HCT116 (cell line): ENCODE results near the gene IRGQ. TPM values are rescaled to one million over a fixed set of nuclear protein-coding genes. Genes with fewer than 3 reads are reported as not detected.

Experiments used
- ATAC-seq: fragments of 200-7000 bp; cut with Tn5 transposase; 2 replicates; pipeline ENCODE4 v1.9.1; 2020; ENCODE audit warnings: mild to moderate bottlenecking, moderate library complexity
- BruUV-seq: library from RNA; stranded (reverse); fragments of 400-500 nt; replicated peaks from 2 replicates; lab custom pipeline; 2021; lab: Mats Ljungman, UMichigan
- CTCF ChIA-PET: fragments of 300-600 bp; sonication (Branson Sonifier 250); formaldehyde crosslinking; loops from one replicate; lab custom pipeline; 2021; ENCODE audit warnings: antibody characterized with exemption; lab: Charles Lee
- POLR2A ChIA-PET: fragments of 300-600, 350-600 bp; sonication (Branson Sonifier 250); formaldehyde crosslinking; loops from one replicate; lab custom pipeline; 2021; ENCODE audit warnings: antibody characterized with exemption; lab: Charles Lee
- RAD21 ChIA-PET, 2 experiments: fragments of 300-600 bp; sonication (Branson Sonifier 250); formaldehyde crosslinking; loops; one replicate each; lab custom pipeline; 2023; ENCODE audit warnings: low total read pairs in 2 of 2; ENCODE audit not compliant: uncharacterized antibody in 2 of 2, unreplicated experiment in 2 of 2, low non-redundant PET in 1 of 2; lab: Charles Lee
- DNase-seq: peaks from one replicate; pipeline ENCODE4 v3.0.0-alpha.2; 2010; ENCODE audit warnings: low read depth, low spot score
- H2AFZ ChIP-seq: fragments of 200-600 bp; shearing (Covaris generic), sonication (generic); 2 replicates; pipeline ENCODE4 v1.6.1; 2017; ENCODE audit warnings: low read depth, mixed run types, mixed read lengths, antibody characterized with exemption, low read length; ENCODE audit not compliant: poor library complexity, severe bottlenecking
- H3K27ac ChIP-seq: 2 replicates; pipeline ENCODE4 v1.5.1; 2012; ENCODE audit warnings: low read depth, low read length
- H3K27me3 ChIP-seq: fragments of 200-600 bp; sonication (generic); 2 replicates; pipeline ENCODE4 v1.6.1; 2016; ENCODE audit warnings: mixed run types, low read length, mixed read lengths; ENCODE audit not compliant: insufficient read depth
- H3K36me3 ChIP-seq, 2 experiments: fragments of 200-500 bp in 1 of 2; fragments of 200-600 bp in 1 of 2; sonication (Bioruptor generic) in 1 of 2; sonication (generic) in 1 of 2; 2 replicates each; pipeline versions ENCODE4 v1.5.1 to v1.6.1; 2014 to 2016; ENCODE audit warnings: low read length in 2 of 2, inconsistent platforms in 1 of 2, mixed read lengths in 1 of 2, mixed run types in 1 of 2; ENCODE audit not compliant: insufficient read depth in 2 of 2, control insufficient read depth in 1 of 2
- H3K4me1 ChIP-seq, 2 experiments: fragments of 200-600 bp in 1 of 2; sonication (generic) in 1 of 2; 2 replicates each; pipeline versions ENCODE4 v1.5.1 to v1.6.1; 2012 to 2017; ENCODE audit warnings: low read length in 2 of 2, inconsistent platforms in 1 of 2, mild to moderate bottlenecking in 1 of 2, mixed read lengths in 1 of 2, mixed run types in 1 of 2, moderate library complexity in 1 of 2; ENCODE audit not compliant: insufficient read depth in 2 of 2, control insufficient read depth in 1 of 2
- H3K4me2 ChIP-seq: fragments of 200-600 bp; sonication (generic); 2 replicates; pipeline ENCODE4 v1.6.1; 2017; ENCODE audit warnings: mixed run types, low read length, mixed read lengths
- H3K4me3 ChIP-seq, 2 experiments: fragments of 200-600 bp in 1 of 2; sonication (generic) in 1 of 2; replicated peaks in 1 of 2; 2 replicates each; pipeline ENCODE4 v1.5.1; 2011 to 2016; ENCODE audit warnings: low read length in 2 of 2, control low read depth in 1 of 2, low read depth in 1 of 2, mild to moderate bottlenecking in 1 of 2, mixed read lengths in 1 of 2, mixed run types in 1 of 2
- H3K79me2 ChIP-seq: fragments of 200-600 bp; sonication (generic); 2 replicates; pipeline ENCODE4 v1.6.1; 2017; ENCODE audit warnings: mild to moderate bottlenecking, mixed run types, low read length, moderate library complexity, mixed read lengths; ENCODE audit not compliant: insufficient read depth
- H3K9ac ChIP-seq: fragments of 200-600 bp; sonication (generic); 2 replicates; pipeline ENCODE4 v1.6.1; 2016; ENCODE audit warnings: low read length, mixed read lengths
- H3K9me2 ChIP-seq: fragments of 200-600 bp; sonication (generic), shearing (Covaris generic); 2 replicates; pipeline ENCODE4 v1.6.1; 2017; ENCODE audit warnings: mixed run types, mild to moderate bottlenecking, moderate library complexity; ENCODE audit not compliant: insufficient read depth
- H3K9me3 ChIP-seq, 2 experiments: fragments of 200-500 bp in 1 of 2; fragments of 200-600 bp in 1 of 2; sonication (Bioruptor generic) in 1 of 2; sonication (generic) in 1 of 2; 2 replicates each; pipeline ENCODE4 v1.6.1; 2014 to 2017; ENCODE audit warnings: low read length in 2 of 2, mixed read lengths in 2 of 2, inconsistent platforms in 1 of 2, low read depth in 1 of 2, mild to moderate bottlenecking in 1 of 2, mixed run types in 1 of 2, moderate library complexity in 1 of 2; ENCODE audit not compliant: control insufficient read depth in 1 of 2, insufficient read depth in 1 of 2
- H4K20me1 ChIP-seq: fragments of 200-600 bp; sonication (generic), shearing (Covaris generic); 2 replicates; pipeline ENCODE4 v1.6.1; 2017; ENCODE audit warnings: mixed run types, mild to moderate bottlenecking, moderate library complexity; ENCODE audit not compliant: insufficient read depth
- CBX3 ChIP-seq: IDR thresholded peaks from 2 replicates; pipeline ENCODE4 v1.6.1; 2012; ENCODE audit warnings: low read depth
- CEBPB ChIP-seq: IDR thresholded peaks from 2 replicates; pipeline ENCODE4 v1.6.1; 2012; ENCODE audit warnings: low read depth
- ELF1 ChIP-seq: IDR thresholded peaks from 2 replicates; pipeline ENCODE4 v1.6.1; 2012; ENCODE audit warnings: low read depth, borderline replicate concordance
- EZH2phosphoT487 ChIP-seq: fragments of 200-600 bp; IDR thresholded peaks from 2 replicates; pipeline ENCODE4 v1.6.1; 2018; ENCODE audit warnings: antibody characterized with exemption, borderline replicate concordance
- FOSL1 ChIP-seq: IDR thresholded peaks from 2 replicates; pipeline ENCODE4 v1.6.1; 2012; ENCODE audit warnings: low read depth
- SIN3A ChIP-seq: IDR thresholded peaks from 2 replicates; pipeline ENCODE4 v1.6.1; 2012; ENCODE audit warnings: low read depth
- SP1 ChIP-seq: IDR thresholded peaks from 2 replicates; pipeline ENCODE4 v1.6.1; 2012; ENCODE audit warnings: low read depth
- SRF ChIP-seq: IDR thresholded peaks from 2 replicates; pipeline ENCODE4 v1.6.1; 2012; ENCODE audit warnings: low read depth
- YY1 ChIP-seq: IDR thresholded peaks from 2 replicates; pipeline ENCODE4 v1.6.1; 2011; ENCODE audit warnings: low read length, low read depth, moderate library complexity, mild to moderate bottlenecking; ENCODE audit not compliant: insufficient replicate concordance; ENCODE audit errors: extremely low read depth
- ZNF274 ChIP-seq: fragments of 200-500 bp; sonication (Bioruptor generic); IDR thresholded peaks from 2 replicates; pipeline ENCODE4 v1.6.1; 2014; ENCODE audit warnings: mild to moderate bottlenecking, low read depth, low read length, inconsistent platforms
- intact Hi-C: fragments of 100-400 bp; cut with micrococcal nuclease; formaldehyde crosslinking; loops from 2 replicates; pipeline ENCODE4 v1.10.0; 2022
- total RNA-seq: library from RNA; stranded (reverse); gene quantifications from one replicate; pipeline ENCODE4 v1.2.1, GENCODE V29; 2021; ENCODE audit not compliant: unreplicated experiment
- TF ChIP-seq, protein P1 (sequence below): IDR thresholded peaks from 2 replicates; pipeline ENCODE4 v1.6.1; 2012; ENCODE audit warnings: low read depth
- TF ChIP-seq, protein P2 (sequence below): IDR thresholded peaks from 2 replicates; pipeline ENCODE4 v1.6.1; 2012

Gene IRGQ
- total RNA-seq, 1 experiment from 2014 or later = 14.6 TPM

DNA sequence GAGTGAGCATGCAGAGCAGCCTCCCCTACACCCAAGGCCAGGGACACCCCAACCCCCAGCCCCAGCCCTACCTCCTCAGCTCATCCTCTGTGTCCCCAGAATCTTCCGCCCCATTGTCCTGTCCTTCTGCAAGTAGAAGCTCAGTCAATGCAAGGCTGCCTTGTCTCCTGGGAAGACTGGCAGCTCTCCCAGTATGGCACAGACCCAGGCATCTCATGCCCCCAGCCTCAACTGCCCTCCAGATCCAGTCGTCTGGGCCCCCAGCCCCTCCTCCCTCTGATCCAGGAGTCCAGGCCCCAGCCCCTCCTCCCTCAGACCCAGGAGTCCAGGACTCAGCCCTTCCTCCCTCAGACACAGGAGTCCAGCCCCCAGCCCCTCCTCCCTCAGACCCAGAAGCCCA, 50.0 kb downstream of the IRGQ start:
- ChIA-PET CTCF (interaction anchor here (1.5 kb wide), 1 partner anchor 9 kb away, joined by 7 read pairs; no protein-coding TSS in a partner anchor), RAD21 (no interaction called here), POLR2A (no interaction called here)
- Histone ChIP-seq H3K27ac (no peak overlapping the region), H3K4me2 (no peak overlapping the region), H3K27me3 (no peaks in the 10 kb centered on the region), H2AFZ (no peak overlapping the region), H3K9me2 (no peaks in the 10 kb centered on the region), H3K36me3 (peaks cover 3 to 10% of the 10 kb centered on the region in 2 experiments; a peak in 3 of 4 replicates), H4K20me1 (no peaks in the 10 kb centered on the region), H3K4me3 (no peak overlapping the region), H3K9ac (no peak overlapping the region), H3K79me2 (no peaks in the 10 kb centered on the region), H3K4me1 (no peaks in the 10 kb centered on the region), H3K9me3 (no peaks in the 10 kb centered on the region)
- no TSS peak for BruUV-seq
- ATAC-seq (no peak), DNase-seq (no peak)
- TF ChIP-seq, protein P1, sequence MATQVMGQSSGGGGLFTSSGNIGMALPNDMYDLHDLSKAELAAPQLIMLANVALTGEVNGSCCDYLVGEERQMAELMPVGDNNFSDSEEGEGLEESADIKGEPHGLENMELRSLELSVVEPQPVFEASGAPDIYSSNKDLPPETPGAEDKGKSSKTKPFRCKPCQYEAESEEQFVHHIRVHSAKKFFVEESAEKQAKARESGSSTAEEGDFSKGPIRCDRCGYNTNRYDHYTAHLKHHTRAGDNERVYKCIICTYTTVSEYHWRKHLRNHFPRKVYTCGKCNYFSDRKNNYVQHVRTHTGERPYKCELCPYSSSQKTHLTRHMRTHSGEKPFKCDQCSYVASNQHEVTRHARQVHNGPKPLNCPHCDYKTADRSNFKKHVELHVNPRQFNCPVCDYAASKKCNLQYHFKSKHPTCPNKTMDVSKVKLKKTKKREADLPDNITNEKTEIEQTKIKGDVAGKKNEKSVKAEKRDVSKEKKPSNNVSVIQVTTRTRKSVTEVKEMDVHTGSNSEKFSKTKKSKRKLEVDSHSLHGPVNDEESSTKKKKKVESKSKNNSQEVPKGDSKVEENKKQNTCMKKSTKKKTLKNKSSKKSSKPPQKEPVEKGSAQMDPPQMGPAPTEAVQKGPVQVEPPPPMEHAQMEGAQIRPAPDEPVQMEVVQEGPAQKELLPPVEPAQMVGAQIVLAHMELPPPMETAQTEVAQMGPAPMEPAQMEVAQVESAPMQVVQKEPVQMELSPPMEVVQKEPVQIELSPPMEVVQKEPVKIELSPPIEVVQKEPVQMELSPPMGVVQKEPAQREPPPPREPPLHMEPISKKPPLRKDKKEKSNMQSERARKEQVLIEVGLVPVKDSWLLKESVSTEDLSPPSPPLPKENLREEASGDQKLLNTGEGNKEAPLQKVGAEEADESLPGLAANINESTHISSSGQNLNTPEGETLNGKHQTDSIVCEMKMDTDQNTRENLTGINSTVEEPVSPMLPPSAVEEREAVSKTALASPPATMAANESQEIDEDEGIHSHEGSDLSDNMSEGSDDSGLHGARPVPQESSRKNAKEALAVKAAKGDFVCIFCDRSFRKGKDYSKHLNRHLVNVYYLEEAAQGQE = no peak
- no peak for TF ChIP-seq SP1
- TF ChIP-seq SIN3A = no peak
- no peak for TF ChIP-seq EZH2phosphoT487
- no peak for TF ChIP-seq FOSL1
- no peak for TF ChIP-seq CEBPB
- TF ChIP-seq ZNF274 = no peak
- TF ChIP-seq ELF1 = no peak
- no peak for TF ChIP-seq YY1
- TF ChIP-seq SRF = no peak
- TF ChIP-seq, protein P2, sequence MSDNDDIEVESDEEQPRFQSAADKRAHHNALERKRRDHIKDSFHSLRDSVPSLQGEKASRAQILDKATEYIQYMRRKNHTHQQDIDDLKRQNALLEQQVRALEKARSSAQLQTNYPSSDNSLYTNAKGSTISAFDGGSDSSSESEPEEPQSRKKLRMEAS = no peak
- no peak for TF ChIP-seq CBX3
- intact Hi-C loops = no loop called here
